Liver (tissue), 9 donors: ENCODE data around the gene GUCD1. TPM values are rescaled to one million over a fixed set of nuclear protein-coding genes. Genes with fewer than 3 reads are reported as not detected.

Experiments used
- DNase-seq: peaks from one replicate; pipeline ENCODE4 v3.0.0-alpha.2; 2017; ENCODE audit warnings: low spot score
- H3K27ac ChIP-seq, 2 donors: one replicate each; pipeline ENCODE4 v1.7.0; 2013; ENCODE audit warnings: inconsistent platforms in 2 of 2, low read length in 2 of 2, control low read depth in 1 of 2, low read depth in 1 of 2, mild to moderate bottlenecking in 1 of 2
- H3K27me3 ChIP-seq, 4 donors: one replicate each; pipeline versions ENCODE4 v1.6.1 to v1.7.0; 2013; ENCODE audit warnings: low read length in 3 of 4, inconsistent platforms in 1 of 4, mild to moderate bottlenecking in 1 of 4, moderate library complexity in 1 of 4; ENCODE audit not compliant: control insufficient read depth in 4 of 4, insufficient read depth in 4 of 4
- H3K36me3 ChIP-seq, 4 donors: one replicate each; pipeline versions ENCODE4 v1.6.1 to v1.7.0; 2013; ENCODE audit warnings: low read length in 3 of 4, mild to moderate bottlenecking in 3 of 4, low read depth in 1 of 4, moderate library complexity in 1 of 4; ENCODE audit not compliant: control insufficient read depth in 4 of 4, insufficient read depth in 3 of 4
- H3K4me1 ChIP-seq, 4 donors: one replicate each; pipeline versions ENCODE4 v1.6.1 to v1.7.0; 2013; ENCODE audit warnings: low read length in 3 of 4, mild to moderate bottlenecking in 3 of 4, moderate library complexity in 1 of 4; ENCODE audit not compliant: control insufficient read depth in 4 of 4, insufficient read depth in 4 of 4
- H3K4me3 ChIP-seq, 3 donors: one replicate each; pipeline versions ENCODE4 v1.6.1 to v1.7.0; 2013; ENCODE audit warnings: low read length in 3 of 3, control low read depth in 1 of 3, low read depth in 1 of 3, mild to moderate bottlenecking in 1 of 3
- H3K9ac ChIP-seq, 2 donors: one replicate each; pipeline ENCODE4 v1.7.0; 2013; ENCODE audit warnings: low read length in 2 of 2, mild to moderate bottlenecking in 2 of 2, moderate library complexity in 2 of 2, control low read depth in 1 of 2, low read depth in 1 of 2
- H3K9me3 ChIP-seq, 4 donors: one replicate each; pipeline versions ENCODE4 v1.6.1 to v1.7.0; 2013; ENCODE audit warnings: low read length in 3 of 4; ENCODE audit not compliant: control insufficient read depth in 4 of 4
- ATF3 ChIP-seq: IDR thresholded peaks from 2 replicates; pipeline ENCODE4 v1.6.1; 2016; ENCODE audit warnings: antibody characterized with exemption
- EGR1 ChIP-seq, 2 donors: IDR thresholded peaks; 2 replicates each; pipeline ENCODE4 v1.6.1; 2016 to 2018; ENCODE audit warnings: antibody characterized with exemption in 2 of 2, low read depth in 2 of 2
- FOXA1 ChIP-seq: IDR thresholded peaks from 2 replicates; pipeline ENCODE4 v1.6.1; 2016; ENCODE audit warnings: antibody characterized with exemption
- FOXA2 ChIP-seq: IDR thresholded peaks from 2 replicates; pipeline ENCODE4 v1.6.1; 2016; ENCODE audit warnings: antibody characterized with exemption
- GABPA ChIP-seq, 2 donors: IDR thresholded peaks in 1 of 2; conservative IDR thresholded peaks in 1 of 2; 2 replicates each; pipeline ENCODE4 v1.6.1; 2016; ENCODE audit warnings: antibody characterized with exemption in 2 of 2, mild to moderate bottlenecking in 1 of 2, moderate library complexity in 1 of 2
- MAX ChIP-seq: IDR thresholded peaks from 2 replicates; pipeline ENCODE4 v1.6.1; 2016; ENCODE audit warnings: antibody characterized with exemption
- NR2F2 ChIP-seq: IDR thresholded peaks from 2 replicates; pipeline ENCODE4 v1.6.1; 2016; ENCODE audit warnings: antibody characterized with exemption
- RAD21 ChIP-seq, 2 donors: IDR thresholded peaks; 2 replicates each; pipeline ENCODE4 v1.6.1; 2016; ENCODE audit warnings: antibody characterized with exemption in 2 of 2, mild to moderate bottlenecking in 2 of 2
- REST ChIP-seq: IDR thresholded peaks from 2 replicates; pipeline ENCODE4 v1.6.1; 2016; ENCODE audit warnings: antibody characterized with exemption, mild to moderate bottlenecking
- SP1 ChIP-seq: IDR thresholded peaks from 2 replicates; pipeline ENCODE4 v1.6.1; 2018; ENCODE audit warnings: antibody characterized with exemption, mild to moderate bottlenecking
- YY1 ChIP-seq: IDR thresholded peaks from 2 replicates; pipeline ENCODE4 v1.6.1; 2016; ENCODE audit warnings: antibody characterized with exemption, mild to moderate bottlenecking
- ZBTB33 ChIP-seq: IDR thresholded peaks from 2 replicates; pipeline ENCODE4 v1.6.1; 2016; ENCODE audit warnings: antibody characterized with exemption
- WGBS: extraction: QIAGEN DNeasy Blood & Tissue Kit; methylation state at CpG from one replicate; pipeline ENCODE4 v1.1.7; 2013; 5-methylcytosine and 5-hydroxymethylcytosine counted together
- polyA plus RNA-seq, 2 donors: library from polyadenylated mRNA; stranded (reverse) in 1 of 2; unstranded in 1 of 2; fragments of 200-250 nt in 1 of 2; fragments of >200 nt in 1 of 2; fragmentation: Nextera tagmentation in 1 of 2; extraction: Ambion mirVana in 1 of 2; gene quantifications; one replicate each; pipeline versions ENCODE4 v1.2.1 to v1.2.3, GENCODE V29; 2013 to 2015
- total RNA-seq, 2 donors: library from RNA; depleted of rRNA; stranded (reverse); fragments of >200 nt; gene quantifications; one replicate each; pipeline ENCODE4 v1.2.3, GENCODE V29; 2014
- donor health status: healthy.
- donor health status: healthy.
- donor health status: healthy.
- donor health status: healthy.
- donor health status: healthy.

The GUCD1 gene
- total and polyA plus RNA-seq, 4 donors = 118 to 202 (median 179) TPM

- Histone ChIP-seq H3K27me3 (no peaks in the 10 kb centered on the region), H3K4me1 (peaks cover 24 to 82% (median 57%) of the 10 kb centered on the region in 4 donors), H3K9me3 (no peaks in the 10 kb centered on the region), H3K36me3 (peaks cover 0 to 15% (median 5%) of the 10 kb centered on the region in 4 donors), H3K4me3 (no peak overlapping the region), H3K27ac (peak overlapping the region; percentile 89), H3K9ac (peak overlapping the region in 1 of 2 donors; percentile 21)
- TF ChIP-seq YY1 (no peak), NR2F2 (no peak), RAD21 (IDR thresholded peaks at IDR 0.05) (no peak), EGR1 (IDR thresholded peaks at IDR 0.05; ENCODE audit: low read depth in 2 of 2) (no peak), GABPA (IDR thresholded peaks at IDR 0.05 in 1 of 2, conservative IDR thresholded peaks at IDR 0.05 in 1 of 2) (no peak), FOXA2 (no peak), SP1 (no peak), REST (no peak), ATF3 (no peak), ZBTB33 (no peak)
- DNase-seq = no peak
- WGBS = 74% methylated on average over 9 of the region's 9 CpGs
Measured at GRCh38 chr22:24513378-24514240, 41.3 kb downstream of the GUCD1 start.

- no peaks in the 10 kb centered on the region for H3K9me3 ChIP-seq
- H3K9ac ChIP-seq = no peak overlapping the region
- peaks cover 31 to 78% (median 56%) of the 10 kb centered on the region in 4 donors for H3K4me1 ChIP-seq
- H3K4me3 ChIP-seq = no peak overlapping the region
- 69% methylated on average over 3 of the region's 3 CpGs for WGBS
- H3K27me3 ChIP-seq = no peaks in the 10 kb centered on the region
- H3K27ac ChIP-seq = peak overlapping the region; percentile 45 to 72
- no peak for DNase-seq
- H3K36me3 ChIP-seq = peaks cover 0 to 7% (median 4%) of the 10 kb centered on the region in 4 donors
- TF ChIP-seq NR2F2 = no peak
- no peak for TF ChIP-seq RAD21 (IDR thresholded peaks at IDR 0.05)
- no peak for TF ChIP-seq GABPA (IDR thresholded peaks at IDR 0.05 in 1 of 2, conservative IDR thresholded peaks at IDR 0.05 in 1 of 2)
- no peak for TF ChIP-seq MAX
- TF ChIP-seq YY1 = no peak
- TF ChIP-seq FOXA1 = no peak
- TF ChIP-seq EGR1 (IDR thresholded peaks at IDR 0.05; ENCODE audit: low read depth in 2 of 2) = no peak
Measured at GRCh38 chr22:24512043-24512442, 42.9 kb downstream of the GUCD1 start.
